Fibroblast of gingiva (primary cell): ENCODE results near the gene MESP1.

Experiments
- DNase-seq: peaks from one replicate; pipeline ENCODE4 v3.0.0-alpha.2; 2011; ENCODE audit warnings: low read depth

MESP1 gene

DNA sequence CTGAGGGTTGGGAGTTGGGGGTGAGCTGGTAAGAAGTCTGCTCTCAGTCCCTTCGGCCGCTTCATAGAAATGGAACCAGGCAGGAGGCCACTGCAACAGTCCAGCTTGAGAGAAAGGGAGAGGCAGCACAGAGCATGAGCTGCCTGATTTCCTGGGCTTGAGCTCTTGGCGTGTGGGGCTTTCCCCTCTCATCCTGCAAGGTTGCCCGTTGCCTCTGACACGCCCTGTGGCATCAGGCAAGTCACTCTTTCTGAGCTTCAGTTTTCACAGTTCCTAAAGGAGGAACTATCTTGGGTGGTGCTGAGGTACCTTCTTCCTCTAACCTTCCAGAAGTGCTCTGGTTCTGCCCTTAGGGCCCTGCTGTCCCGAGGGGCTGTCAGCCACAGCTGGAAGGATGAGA, 30.0 kb upstream of the MESP1 start:
- DNase-seq: no peak

GRCh38 chr15:89780601-89781000, 29.6 kb upstream of the MESP1 start:
- no peak for DNase-seq

- no peak for DNase-seq
Measured at GRCh38 chr15:89778861-89779260, 27.8 kb upstream of the MESP1 start.

DNA sequence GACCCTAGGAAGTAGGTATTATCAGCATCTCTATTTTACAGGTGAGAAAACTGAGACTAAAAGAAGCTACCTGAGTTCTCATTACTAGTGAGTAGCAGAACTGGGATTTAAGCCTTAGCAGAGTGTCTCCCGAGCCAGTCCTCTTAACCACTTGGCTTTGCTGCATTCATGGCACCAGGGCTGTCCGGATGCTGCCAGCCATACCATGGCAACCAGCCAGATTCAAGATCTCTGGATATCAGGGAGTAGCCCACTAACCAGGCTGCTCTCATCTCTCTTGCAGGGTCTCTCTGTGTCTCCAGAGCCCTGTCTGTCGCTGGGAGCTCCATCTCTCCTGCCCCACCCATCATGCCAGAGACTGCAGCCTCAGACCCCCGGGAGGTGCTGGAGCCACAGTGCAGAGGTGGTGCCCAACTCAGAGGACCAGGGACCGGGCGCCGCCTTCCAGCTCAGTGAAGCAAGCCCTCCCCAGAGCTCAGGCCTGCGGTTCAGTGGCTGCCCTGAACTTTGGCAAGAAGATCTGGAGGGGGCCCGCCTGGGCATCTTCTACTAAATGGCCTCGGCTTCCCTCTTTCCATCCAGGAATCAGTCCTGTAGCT, 26.8 kb upstream of the MESP1 start:
- no peak for DNase-seq

GRCh38 chr15:89777073-89777751, 26.2 kb upstream of the MESP1 start:
- no peak for DNase-seq

GRCh38 chr15:89776274-89777072, 25.4 kb upstream of the MESP1 start, which contains the start of gene MESP2:
MESP2 (plus strand) TSS chr15:89776332; CDS start chr15:89776358, 26 bp downstream.
- peak; percentile 71 for DNase-seq

DNA sequence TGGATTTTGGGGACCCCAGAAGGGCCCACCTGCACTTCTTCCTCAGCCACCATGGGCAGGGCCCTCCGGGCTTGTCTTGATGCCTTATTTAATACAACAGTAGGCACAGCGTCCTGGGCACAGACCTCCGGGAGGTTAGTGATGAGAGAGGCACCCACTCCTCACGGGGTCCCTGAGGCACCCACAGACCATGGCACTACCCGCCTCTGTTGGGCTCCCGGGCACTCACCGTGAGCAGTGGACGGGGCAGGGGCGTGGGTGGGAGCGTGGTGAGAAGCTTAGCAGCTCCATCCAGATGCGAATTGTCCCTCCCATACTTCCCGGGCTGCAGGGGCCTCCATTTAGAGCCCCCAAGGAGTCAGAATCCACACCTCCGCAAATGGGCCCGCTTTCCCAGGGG, 24.8 kb upstream of the MESP1 start:
- DNase-seq: no peak

DNA sequence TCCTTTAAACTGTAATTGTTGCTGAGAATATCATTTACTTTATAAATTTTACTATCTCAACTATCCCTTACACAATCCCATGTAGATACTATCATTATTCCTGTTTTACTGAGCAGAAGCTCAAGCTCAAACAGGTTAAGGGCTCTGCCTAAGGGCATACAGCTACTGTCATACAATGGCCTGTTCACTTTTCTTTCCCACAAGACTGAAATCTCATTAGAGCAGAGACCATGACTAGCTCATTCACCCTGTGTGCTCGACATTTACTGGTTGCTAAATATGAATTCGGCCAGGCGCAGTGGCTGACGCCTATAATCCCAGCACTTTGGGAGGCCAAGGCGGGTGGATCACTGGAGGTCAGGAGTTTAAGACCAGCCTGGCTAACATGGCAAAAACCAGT, 23.4 kb upstream of the MESP1 start:
- DNase-seq: no peak

GRCh38 chr15:89772932-89773583, 22.0 kb upstream of the MESP1 start:
- DNase-seq: peak; percentile 14

GRCh38 chr15:89770041-89770440, 19.0 kb upstream of the MESP1 start:
- DNase-seq: peak; percentile 37

DNA sequence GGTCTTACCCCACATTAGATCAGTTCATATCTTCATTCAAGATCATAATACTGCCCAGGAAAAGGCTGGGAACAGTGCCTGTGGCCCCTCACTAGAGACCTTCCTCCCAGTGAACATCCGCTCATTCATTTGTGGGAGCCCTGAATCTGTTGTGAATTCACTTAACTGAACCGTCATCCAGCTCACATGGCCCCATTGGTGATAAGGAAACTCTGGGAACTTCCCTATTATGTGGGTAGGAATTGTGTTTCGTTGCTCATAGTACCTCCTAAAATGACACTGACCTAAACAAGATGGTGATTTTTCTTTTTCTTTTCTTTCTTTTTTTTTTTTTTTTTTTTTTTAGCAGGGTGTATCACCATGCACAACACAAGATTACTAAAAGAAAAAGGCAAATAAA, 18.3 kb upstream of the MESP1 start:
- no peak for DNase-seq

DNA sequence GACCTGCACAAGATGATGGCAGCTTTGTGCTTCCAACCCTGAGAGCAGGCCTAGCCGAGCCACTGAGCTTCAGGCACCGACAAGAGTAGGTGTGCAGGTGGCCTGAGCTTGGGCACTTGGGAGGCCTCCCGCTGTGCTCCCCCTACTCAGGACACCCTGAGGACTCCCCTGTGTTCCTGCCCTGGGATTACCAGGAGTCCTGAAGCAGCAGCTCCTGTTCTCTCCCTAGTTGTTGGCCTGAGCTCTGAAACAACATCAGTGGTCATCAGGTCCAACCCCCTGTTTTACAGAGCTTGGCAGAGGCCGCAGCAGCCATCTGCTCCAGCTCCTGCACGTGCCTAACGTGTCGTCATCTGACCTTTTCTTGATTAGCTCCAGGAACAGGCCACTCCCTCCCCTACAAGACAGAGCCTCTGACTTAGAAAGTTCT, 17.0 kb upstream of the MESP1 start:
- DNase-seq: peak; percentile 84

GRCh38 chr15:89767411-89767915, 16.4 kb upstream of the MESP1 start:
- no peak for DNase-seq

DNA sequence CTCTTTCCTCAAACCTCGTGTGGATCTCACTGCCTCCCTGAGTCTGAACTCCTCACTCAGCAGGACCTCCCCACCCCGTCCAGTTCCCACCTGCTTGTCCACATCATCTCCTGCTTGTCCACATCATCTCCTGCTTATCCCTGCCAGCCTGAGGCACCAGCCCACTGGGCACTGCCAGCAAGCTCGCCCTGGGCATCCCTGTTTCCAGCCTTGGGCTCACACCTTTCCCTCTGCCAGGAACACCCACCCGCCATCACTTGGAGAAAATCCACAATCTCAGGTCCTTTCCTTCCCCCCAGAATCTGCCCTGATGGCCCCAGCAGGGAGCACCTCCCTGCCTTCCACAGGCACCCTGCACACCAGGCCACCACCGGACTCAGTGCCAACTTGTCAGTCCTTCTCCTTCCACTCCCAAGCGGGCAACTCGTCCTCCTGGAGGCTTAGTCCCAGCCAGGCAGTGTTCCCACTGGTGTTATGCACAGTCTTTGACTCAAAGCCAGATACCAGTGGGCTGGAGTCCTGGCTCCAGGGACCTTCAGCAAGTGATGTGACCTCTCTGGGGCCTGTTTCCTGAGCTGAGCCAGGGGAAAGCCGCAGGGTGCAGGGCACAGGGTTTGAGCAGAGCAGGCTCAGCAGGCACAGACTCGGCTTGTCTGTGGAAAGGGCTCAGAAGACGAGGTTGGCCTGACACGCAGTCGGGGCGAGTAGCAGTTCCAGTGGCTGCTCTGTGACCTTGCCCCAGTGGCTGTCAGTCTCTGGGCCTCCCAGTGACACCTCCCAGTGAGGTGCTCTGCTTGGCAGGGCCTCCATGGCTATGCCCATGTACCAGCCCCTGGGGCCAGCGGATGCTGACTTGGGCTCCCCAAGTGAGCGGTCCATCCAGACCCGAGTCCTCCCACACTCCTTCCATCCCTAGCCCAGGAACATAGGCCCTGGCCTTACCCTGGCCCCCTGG, 15.6 kb upstream of the MESP1 start:
- DNase-seq: no peak

- no peak for DNase-seq
Measured at GRCh38 chr15:89765694-89766093, 14.6 kb upstream of the MESP1 start.

- DNase-seq: no peak
Measured at GRCh38 chr15:89761929-89762328, 10.9 kb upstream of the MESP1 start.

GRCh38 chr15:89761009-89761831, 10.2 kb upstream of the MESP1 start:
- DNase-seq: no peak

GRCh38 chr15:89760303-89761008, 9.4 kb upstream of the MESP1 start:
- peak; percentile 58 for DNase-seq

- DNase-seq: no peak
Measured at GRCh38 chr15:89759835-89760234, 8.8 kb upstream of the MESP1 start.

DNA sequence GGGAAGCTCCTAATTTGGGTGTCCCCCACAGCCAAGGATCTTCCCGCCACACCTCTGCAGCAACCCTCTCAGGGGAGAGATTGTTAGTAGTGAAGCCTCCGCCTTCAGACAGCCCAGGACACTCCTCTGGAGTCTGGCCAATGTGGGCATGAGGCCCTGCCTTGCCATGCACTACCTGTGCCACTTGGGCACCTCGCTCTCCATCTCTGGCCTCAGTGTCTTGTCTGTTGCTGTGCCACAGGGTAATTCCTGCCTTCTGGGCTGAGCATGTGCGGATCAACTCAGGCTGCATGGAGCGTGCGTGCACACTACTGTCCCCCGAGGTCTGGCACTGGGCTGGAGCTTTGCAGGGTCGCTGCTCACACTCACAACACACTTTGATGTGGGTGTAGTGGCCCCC, 7.9 kb upstream of the MESP1 start:
- no peak for DNase-seq
